ENCODE results near the gene ATF4.

ATF4 gene

GRCh38 chr22:39562839-39563489 lies 42.6 kb downstream of the ATF4 start:
- no peak for DNase-seq

GRCh38 chr22:39563571-39564428 lies 43.4 kb downstream of the ATF4 start:
- no peak for DNase-seq

GRCh38 chr22:39565414-39565944 lies 45.1 kb downstream of the ATF4 start:
- DNase-seq, result no peak

GRCh38 chr22:39567135-39567946 lies 47.0 kb downstream of the ATF4 start:
- no peak for DNase-seq

- DNase-seq, result no peak
Observed at GRCh38 chr22:39568278-39568981, 48.1 kb downstream of the ATF4 start.

GRCh38 chr22:39569066-39569465 lies 48.7 kb downstream of the ATF4 start:
- no peak for DNase-seq

GRCh38 chr22:39570226-39570625 lies 49.9 kb downstream of the ATF4 start:
- DNase-seq, result no peak

GRCh38 chr22:39570665-39571064 lies 50.3 kb downstream of the ATF4 start, which contains the start of gene CACNA1I:
TSS of gene CACNA1I (plus strand) at chr22:39570753. CDS start at chr22:39570753, 0 bp downstream.
- no peak for DNase-seq

- DNase-seq, result no peak
Observed at GRCh38 chr22:39571538-39571937, 51.2 kb downstream of the ATF4 start.

All from T1000 (cell line).